ENCODE data around the gene CEP112. TPM values are rescaled to one million over a fixed set of nuclear protein-coding genes. Genes with fewer than 3 reads are reported as not detected.

The CEP112 gene
- total and polyA plus RNA-seq, 2 experiments from 2014 or later, result 4.0 to 4.3 TPM

DNA sequence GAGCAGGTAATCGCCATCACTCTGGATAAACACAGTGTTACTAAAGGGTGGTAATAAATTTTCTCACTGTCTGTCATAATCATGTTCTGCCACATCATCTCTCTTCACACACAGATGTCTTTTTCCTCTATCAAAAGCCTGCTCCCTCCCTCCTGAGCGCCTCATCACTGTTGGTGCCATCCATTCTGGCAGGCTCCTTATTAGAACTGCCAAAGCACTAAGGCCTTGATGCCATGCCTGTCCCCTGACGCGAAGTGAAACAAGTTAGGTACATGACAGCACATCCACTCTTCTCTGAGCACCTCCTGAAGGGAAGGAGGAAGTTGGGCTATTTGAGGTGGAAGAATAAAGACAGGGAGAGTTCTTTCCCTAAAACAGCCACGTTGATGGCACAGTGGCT is 592.3 kb downstream of the CEP112 start:
- no peak overlapping the region for H3K4me3 Mint-ChIP-seq
- no peak for ATAC-seq
- H3K36me3 Mint-ChIP-seq (ENCODE audit: low read depth), result no peaks in the 10 kb centered on the region
- Histone ChIP-seq H3K27me3 (ENCODE audit: insufficient read depth) (no peaks in the 10 kb centered on the region), H3K4me2 (no peak overlapping the region), H4K20me1 (replicated peaks; ENCODE audit: insufficient read depth) (no peaks in the 10 kb centered on the region), H3K36me3 (ENCODE audit: insufficient read depth) (no peaks in the 10 kb centered on the region; the same call in 1 of the 2 replicates), H3K27ac (ENCODE audit: low read depth) (no peak overlapping the region), H3F3A (replicated peaks; ENCODE audit: low read depth) (no peaks in the 10 kb centered on the region), H3K4me1 (ENCODE audit: insufficient read depth) (peaks cover 8% of the 10 kb centered on the region; the same call in 1 of the 2 replicates), H3K79me2 (replicated peaks; ENCODE audit: insufficient read depth) (no peaks in the 10 kb centered on the region), H2AFZ (no peak overlapping the region; the same call in 1 of the 2 replicates), H3K9me2 (ENCODE audit: insufficient read depth) (no peaks in the 10 kb centered on the region), H3K4me3 (no peak overlapping the region)
- H3K27me3 Mint-ChIP-seq (ENCODE audit: insufficient read depth, low read depth, poor library complexity), result peaks cover 2% of the 10 kb centered on the region
- peaks cover 14% of the 10 kb centered on the region for H3K4me1 Mint-ChIP-seq
- no peaks in the 10 kb centered on the region for H3K9me3 Mint-ChIP-seq
- H3K27ac Mint-ChIP-seq, result no peak overlapping the region
- DNase-seq (ENCODE audit: low spot score), result no peak
- TF ChIP-seq CREB1 (CRISPR knock-in tag; IDR thresholded peaks at IDR 0.05; ENCODE audit: low read depth), result no peak
- TF ChIP-seq JUNB (IDR thresholded peaks at IDR 0.05; ENCODE audit: unreplicated experiment), result no peak
- TF ChIP-seq ZNF114 (CRISPR knock-in tag; IDR thresholded peaks at IDR 0.05), result no peak
- no peak for TF ChIP-seq EZH2phosphoT487 (IDR thresholded peaks at IDR 0.05; ENCODE audit: unreplicated experiment)
- TF ChIP-seq EZH2 (IDR thresholded peaks at IDR 0.05; ENCODE audit: low read depth, unreplicated experiment), result no peak
- TF ChIP-seq, protein P1, sequence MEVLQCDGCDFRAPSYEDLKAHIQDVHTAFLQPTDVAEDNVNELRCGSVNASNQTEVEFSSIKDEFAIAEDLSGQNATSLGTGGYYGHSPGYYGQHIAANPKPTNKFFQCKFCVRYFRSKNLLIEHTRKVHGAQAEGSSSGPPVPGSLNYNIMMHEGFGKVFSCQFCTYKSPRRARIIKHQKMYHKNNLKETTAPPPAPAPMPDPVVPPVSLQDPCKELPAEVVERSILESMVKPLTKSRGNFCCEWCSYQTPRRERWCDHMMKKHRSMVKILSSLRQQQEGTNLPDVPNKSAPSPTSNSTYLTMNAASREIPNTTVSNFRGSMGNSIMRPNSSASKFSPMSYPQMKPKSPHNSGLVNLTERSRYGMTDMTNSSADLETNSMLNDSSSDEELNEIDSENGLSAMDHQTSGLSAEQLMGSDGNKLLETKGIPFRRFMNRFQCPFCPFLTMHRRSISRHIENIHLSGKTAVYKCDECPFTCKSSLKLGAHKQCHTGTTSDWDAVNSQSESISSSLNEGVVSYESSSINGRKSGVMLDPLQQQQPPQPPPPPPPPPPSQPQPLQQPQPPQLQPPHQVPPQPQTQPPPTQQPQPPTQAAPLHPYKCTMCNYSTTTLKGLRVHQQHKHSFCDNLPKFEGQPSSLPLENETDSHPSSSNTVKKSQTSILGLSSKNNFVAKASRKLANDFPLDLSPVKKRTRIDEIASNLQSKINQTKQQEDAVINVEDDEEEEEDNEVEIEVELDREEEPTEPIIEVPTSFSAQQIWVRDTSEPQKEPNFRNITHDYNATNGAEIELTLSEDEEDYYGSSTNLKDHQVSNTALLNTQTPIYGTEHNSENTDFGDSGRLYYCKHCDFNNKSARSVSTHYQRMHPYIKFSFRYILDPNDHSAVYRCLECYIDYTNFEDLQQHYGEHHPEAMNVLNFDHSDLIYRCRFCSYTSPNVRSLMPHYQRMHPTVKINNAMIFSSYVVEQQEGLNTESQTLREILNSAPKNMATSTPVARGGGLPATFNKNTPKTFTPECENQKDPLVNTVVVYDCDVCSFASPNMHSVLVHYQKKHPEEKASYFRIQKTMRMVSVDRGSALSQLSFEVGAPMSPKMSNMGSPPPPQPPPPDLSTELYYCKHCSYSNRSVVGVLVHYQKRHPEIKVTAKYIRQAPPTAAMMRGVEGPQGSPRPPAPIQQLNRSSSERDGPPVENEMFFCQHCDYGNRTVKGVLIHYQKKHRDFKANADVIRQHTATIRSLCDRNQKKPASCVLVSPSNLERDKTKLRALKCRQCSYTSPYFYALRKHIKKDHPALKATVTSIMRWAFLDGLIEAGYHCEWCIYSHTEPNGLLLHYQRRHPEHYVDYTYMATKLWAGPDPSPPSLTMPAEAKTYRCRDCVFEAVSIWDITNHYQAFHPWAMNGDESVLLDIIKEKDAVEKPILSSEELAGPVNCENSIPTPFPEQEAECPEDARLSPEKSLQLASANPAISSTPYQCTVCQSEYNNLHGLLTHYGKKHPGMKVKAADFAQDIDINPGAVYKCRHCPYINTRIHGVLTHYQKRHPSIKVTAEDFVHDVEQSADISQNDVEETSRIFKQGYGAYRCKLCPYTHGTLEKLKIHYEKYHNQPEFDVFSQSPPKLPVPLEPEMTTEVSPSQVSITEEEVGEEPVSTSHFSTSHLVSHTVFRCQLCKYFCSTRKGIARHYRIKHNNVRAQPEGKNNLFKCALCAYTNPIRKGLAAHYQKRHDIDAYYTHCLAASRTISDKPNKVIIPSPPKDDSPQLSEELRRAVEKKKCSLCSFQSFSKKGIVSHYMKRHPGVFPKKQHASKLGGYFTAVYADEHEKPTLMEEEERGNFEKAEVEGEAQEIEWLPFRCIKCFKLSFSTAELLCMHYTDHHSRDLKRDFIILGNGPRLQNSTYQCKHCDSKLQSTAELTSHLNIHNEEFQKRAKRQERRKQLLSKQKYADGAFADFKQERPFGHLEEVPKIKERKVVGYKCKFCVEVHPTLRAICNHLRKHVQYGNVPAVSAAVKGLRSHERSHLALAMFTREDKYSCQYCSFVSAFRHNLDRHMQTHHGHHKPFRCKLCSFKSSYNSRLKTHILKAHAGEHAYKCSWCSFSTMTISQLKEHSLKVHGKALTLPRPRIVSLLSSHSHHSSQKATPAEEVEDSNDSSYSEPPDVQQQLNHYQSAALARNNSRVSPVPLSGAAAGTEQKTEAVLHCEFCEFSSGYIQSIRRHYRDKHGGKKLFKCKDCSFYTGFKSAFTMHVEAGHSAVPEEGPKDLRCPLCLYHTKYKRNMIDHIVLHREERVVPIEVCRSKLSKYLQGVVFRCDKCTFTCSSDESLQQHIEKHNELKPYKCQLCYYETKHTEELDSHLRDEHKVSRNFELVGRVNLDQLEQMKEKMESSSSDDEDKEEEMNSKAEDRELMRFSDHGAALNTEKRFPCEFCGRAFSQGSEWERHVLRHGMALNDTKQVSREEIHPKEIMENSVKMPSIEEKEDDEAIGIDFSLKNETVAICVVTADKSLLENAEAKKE (CRISPR knock-in tag; IDR thresholded peaks at IDR 0.05), result no peak
- no peak for TF ChIP-seq STAT1 (IDR thresholded peaks at IDR 0.05; ENCODE audit: unreplicated experiment)
- TF ChIP-seq ZNF331 (CRISPR knock-in tag; IDR thresholded peaks at IDR 0.05; ENCODE audit: low read depth), result no peak
- TF ChIP-seq POLR2AphosphoS5 (IDR thresholded peaks at IDR 0.05; ENCODE audit: low read depth), result no peak
- TF ChIP-seq, protein P2, sequence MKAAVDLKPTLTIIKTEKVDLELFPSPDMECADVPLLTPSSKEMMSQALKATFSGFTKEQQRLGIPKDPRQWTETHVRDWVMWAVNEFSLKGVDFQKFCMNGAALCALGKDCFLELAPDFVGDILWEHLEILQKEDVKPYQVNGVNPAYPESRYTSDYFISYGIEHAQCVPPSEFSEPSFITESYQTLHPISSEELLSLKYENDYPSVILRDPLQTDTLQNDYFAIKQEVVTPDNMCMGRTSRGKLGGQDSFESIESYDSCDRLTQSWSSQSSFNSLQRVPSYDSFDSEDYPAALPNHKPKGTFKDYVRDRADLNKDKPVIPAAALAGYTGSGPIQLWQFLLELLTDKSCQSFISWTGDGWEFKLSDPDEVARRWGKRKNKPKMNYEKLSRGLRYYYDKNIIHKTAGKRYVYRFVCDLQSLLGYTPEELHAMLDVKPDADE (IDR thresholded peaks at IDR 0.05), result no peak
- TF ChIP-seq, protein P3, sequence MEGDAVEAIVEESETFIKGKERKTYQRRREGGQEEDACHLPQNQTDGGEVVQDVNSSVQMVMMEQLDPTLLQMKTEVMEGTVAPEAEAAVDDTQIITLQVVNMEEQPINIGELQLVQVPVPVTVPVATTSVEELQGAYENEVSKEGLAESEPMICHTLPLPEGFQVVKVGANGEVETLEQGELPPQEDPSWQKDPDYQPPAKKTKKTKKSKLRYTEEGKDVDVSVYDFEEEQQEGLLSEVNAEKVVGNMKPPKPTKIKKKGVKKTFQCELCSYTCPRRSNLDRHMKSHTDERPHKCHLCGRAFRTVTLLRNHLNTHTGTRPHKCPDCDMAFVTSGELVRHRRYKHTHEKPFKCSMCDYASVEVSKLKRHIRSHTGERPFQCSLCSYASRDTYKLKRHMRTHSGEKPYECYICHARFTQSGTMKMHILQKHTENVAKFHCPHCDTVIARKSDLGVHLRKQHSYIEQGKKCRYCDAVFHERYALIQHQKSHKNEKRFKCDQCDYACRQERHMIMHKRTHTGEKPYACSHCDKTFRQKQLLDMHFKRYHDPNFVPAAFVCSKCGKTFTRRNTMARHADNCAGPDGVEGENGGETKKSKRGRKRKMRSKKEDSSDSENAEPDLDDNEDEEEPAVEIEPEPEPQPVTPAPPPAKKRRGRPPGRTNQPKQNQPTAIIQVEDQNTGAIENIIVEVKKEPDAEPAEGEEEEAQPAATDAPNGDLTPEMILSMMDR (conservative IDR thresholded peaks at IDR 0.05; ENCODE audit: low read depth in 2 of 2), result no peak
